HL-60 (cell line): Measurements from ENCODE around the gene HOXB6.

Source experiments
- DNase-seq, 2 experiments: peaks; one replicate each; pipeline ENCODE4 v3.0.0-alpha.2; 2010 to 2020; ENCODE audit warnings: low read depth in 1 of 2, low spot score in 1 of 2
- H3K27ac ChIP-seq: fragments of 250-450 bp; sonication (Bioruptor Pico); replicated peaks from 2 replicates; pipeline ENCODE4 v1.5.1; 2020; ENCODE audit warnings: mild to moderate bottlenecking, moderate library complexity
- H3K27me3 ChIP-seq: fragments of 250-450 bp; sonication (Bioruptor Pico); 2 replicates; pipeline ENCODE4 v1.5.1; 2021; ENCODE audit warnings: mild to moderate bottlenecking, moderate library complexity; ENCODE audit not compliant: insufficient read depth, poor library complexity, severe bottlenecking
- H3K4me3 ChIP-seq: replicated peaks from 2 replicates; pipeline ENCODE4 v1.5.1; 2011; ENCODE audit warnings: mild to moderate bottlenecking, control low read depth, low read length; ENCODE audit not compliant: insufficient read depth
- GABPA ChIP-seq: IDR thresholded peaks from 2 replicates; pipeline ENCODE4 v1.6.1; 2012; ENCODE audit warnings: low read depth
- POLR2AphosphoS5 ChIP-seq: IDR thresholded peaks from 2 replicates; pipeline ENCODE4 v1.6.1; 2012; ENCODE audit warnings: low read depth
- SPI1 ChIP-seq: IDR thresholded peaks from 2 replicates; pipeline ENCODE4 v1.6.1; 2012; ENCODE audit warnings: low read depth, mild to moderate bottlenecking, borderline replicate concordance
- TF ChIP-seq, protein P1 (sequence below): IDR thresholded peaks from one replicate; pipeline ENCODE4 v1.5.1; 2011; ENCODE audit warnings: low read length, control low read depth, inconsistent platforms; ENCODE audit not compliant: insufficient read depth
- TF ChIP-seq, protein P2 (sequence below): IDR thresholded peaks from 2 replicates; pipeline ENCODE4 v1.6.1; 2012; ENCODE audit warnings: low read depth; ENCODE audit not compliant: insufficient replicate concordance

HOXB6 gene

DNA sequence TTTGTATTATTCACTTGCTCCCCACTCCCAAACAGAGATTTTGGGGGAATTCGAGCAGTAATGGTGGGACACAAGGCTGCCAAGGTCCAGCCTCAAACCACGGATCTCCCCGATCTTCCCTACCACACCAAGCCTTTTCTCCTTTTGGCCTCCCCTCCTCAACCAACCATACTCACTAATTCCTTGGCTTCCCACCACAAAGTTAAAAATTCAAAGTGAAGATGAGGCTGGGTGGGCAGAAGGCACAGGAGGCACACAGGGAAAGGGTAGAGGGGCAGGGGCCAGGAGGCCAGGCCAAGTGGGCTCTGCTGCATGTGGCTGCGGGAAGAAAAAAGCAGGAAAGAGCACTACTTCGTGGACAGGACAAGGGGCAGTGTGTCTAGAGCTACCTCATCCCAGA lies 41.9 kb downstream of the HOXB6 start:
- DNase-seq = no peak
- Histone ChIP-seq H3K4me3 (no peak overlapping the region), H3K27ac (no peak overlapping the region), H3K27me3 (peaks cover 34% of the 10 kb centered on the region)
- TF ChIP-seq GABPA (no peak), SPI1 (no peak), POLR2AphosphoS5 (no peak)
- TF ChIP-seq, protein P1, sequence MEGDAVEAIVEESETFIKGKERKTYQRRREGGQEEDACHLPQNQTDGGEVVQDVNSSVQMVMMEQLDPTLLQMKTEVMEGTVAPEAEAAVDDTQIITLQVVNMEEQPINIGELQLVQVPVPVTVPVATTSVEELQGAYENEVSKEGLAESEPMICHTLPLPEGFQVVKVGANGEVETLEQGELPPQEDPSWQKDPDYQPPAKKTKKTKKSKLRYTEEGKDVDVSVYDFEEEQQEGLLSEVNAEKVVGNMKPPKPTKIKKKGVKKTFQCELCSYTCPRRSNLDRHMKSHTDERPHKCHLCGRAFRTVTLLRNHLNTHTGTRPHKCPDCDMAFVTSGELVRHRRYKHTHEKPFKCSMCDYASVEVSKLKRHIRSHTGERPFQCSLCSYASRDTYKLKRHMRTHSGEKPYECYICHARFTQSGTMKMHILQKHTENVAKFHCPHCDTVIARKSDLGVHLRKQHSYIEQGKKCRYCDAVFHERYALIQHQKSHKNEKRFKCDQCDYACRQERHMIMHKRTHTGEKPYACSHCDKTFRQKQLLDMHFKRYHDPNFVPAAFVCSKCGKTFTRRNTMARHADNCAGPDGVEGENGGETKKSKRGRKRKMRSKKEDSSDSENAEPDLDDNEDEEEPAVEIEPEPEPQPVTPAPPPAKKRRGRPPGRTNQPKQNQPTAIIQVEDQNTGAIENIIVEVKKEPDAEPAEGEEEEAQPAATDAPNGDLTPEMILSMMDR = no peak
- TF ChIP-seq, protein P2, sequence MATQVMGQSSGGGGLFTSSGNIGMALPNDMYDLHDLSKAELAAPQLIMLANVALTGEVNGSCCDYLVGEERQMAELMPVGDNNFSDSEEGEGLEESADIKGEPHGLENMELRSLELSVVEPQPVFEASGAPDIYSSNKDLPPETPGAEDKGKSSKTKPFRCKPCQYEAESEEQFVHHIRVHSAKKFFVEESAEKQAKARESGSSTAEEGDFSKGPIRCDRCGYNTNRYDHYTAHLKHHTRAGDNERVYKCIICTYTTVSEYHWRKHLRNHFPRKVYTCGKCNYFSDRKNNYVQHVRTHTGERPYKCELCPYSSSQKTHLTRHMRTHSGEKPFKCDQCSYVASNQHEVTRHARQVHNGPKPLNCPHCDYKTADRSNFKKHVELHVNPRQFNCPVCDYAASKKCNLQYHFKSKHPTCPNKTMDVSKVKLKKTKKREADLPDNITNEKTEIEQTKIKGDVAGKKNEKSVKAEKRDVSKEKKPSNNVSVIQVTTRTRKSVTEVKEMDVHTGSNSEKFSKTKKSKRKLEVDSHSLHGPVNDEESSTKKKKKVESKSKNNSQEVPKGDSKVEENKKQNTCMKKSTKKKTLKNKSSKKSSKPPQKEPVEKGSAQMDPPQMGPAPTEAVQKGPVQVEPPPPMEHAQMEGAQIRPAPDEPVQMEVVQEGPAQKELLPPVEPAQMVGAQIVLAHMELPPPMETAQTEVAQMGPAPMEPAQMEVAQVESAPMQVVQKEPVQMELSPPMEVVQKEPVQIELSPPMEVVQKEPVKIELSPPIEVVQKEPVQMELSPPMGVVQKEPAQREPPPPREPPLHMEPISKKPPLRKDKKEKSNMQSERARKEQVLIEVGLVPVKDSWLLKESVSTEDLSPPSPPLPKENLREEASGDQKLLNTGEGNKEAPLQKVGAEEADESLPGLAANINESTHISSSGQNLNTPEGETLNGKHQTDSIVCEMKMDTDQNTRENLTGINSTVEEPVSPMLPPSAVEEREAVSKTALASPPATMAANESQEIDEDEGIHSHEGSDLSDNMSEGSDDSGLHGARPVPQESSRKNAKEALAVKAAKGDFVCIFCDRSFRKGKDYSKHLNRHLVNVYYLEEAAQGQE = no peak

DNA sequence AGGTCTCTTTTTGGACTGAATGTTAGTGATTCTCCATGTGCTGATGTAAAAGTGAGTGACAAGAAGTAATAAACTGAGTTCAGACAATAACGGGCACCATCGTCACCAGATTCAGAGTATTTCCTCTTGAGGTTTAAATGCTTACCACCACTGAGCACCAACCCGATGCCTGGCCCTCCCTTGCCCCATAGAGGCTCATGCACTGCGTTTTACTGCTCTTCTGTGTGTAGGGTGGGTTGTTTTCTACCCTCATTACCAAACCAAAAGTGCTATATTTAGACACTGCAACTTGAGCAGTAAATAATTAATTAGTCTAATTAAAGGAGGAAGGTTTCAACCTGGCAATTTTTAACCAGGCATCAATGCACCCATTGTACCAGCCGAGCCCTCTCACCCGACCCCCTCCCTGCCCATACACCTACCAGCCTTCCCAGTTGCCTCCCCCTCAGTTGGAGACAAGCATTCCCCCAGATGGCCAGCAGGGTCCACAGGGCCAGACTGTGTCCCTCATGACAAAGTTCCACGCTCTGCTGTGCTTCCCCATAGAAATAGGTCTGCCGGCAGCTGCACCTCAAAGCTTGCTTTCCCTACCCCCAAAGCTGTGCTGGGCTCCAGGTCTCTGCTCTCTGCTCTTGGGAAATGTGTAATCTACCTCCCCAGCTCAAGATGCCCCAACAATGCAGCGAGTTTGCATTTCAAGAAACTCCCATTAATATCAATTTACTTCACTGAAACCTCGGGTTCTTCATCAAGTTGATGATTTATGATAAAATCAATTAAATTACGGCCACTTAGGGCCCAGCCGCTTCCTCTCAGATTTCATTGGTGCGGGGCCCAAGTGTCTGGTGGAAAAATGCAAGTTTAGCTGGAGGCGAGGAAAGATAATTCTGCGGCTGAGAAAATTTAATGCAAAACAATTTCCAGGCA lies 42.6 kb downstream of the HOXB6 start:
- Histone ChIP-seq H3K4me3 (no peak overlapping the region), H3K27ac (no peak overlapping the region), H3K27me3 (peaks cover 36% of the 10 kb centered on the region)
- DNase-seq = no peak
- TF ChIP-seq POLR2AphosphoS5 (no peak), GABPA (no peak), SPI1 (no peak)
- TF ChIP-seq, protein P2 = no peak

DNA sequence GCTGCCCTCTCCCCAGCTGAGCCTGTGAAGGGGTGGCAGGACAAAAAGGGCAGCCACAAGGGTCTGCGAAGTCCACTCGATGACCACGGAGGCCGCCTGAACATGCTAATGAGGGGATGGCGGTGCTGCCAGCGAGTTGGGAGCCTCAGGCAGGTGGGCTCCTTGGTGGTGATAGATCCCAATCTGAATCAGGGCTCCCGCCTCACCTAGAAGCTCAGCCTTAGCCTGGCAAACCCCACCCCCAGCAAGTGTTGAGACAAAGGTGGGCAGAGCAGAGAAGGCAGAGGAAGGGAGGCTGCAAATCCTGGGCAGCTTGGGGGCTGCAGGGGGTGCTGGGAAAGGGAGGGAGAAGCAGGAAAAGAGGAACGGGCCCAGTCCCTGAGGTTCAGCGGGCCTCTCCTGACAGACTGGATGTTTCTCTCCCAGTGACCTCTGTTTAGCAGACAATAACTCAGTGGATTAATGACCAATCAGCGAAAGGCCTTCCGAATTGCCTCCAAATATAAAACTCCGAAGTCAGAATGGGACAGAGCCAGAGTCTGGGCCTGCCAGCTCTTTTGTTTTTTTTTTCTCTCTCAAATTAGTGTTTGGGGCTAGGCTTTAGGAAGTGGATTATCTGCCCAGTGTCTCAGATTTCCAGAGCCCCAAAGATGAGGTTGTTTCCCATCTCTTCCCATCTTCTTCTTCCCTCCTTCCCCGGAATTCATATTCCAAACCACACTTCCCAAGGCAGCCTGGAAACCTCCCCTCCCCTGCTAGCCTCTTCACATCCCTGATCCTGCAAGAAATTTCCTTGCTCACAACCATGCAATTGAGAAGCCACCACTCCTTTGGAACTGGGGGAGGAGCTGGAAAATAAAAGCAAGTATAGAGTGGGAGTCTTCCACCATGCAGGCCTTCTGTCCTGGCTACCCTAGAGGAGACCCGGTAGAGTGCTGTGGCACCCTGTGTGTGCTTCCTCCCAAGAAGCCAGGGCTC lies 44.7 kb downstream of the HOXB6 start:
- DNase-seq = no peak
- no peak overlapping the region for H3K27ac ChIP-seq
- H3K27me3 ChIP-seq = peaks cover 40% of the 10 kb centered on the region
- no peak overlapping the region for H3K4me3 ChIP-seq
- TF ChIP-seq, protein P1 = no peak
- TF ChIP-seq POLR2AphosphoS5 (no peak), GABPA (no peak), SPI1 (no peak)
- TF ChIP-seq, protein P2 = no peak
